Neural cell (in vitro differentiated cells): ENCODE results near the gene HS6ST3. TPM values are rescaled to one million over a fixed set of nuclear protein-coding genes. Genes with fewer than 3 reads are reported as not detected.

Experiments
- H2AFZ ChIP-seq: fragments of 200-600, 300-800 bp; sonication (generic), shearing (Covaris generic); 2 replicates; pipeline ENCODE4 v1.6.0; 2014; ENCODE audit warnings: low read depth, mild to moderate bottlenecking, antibody characterized with exemption, low read length, moderate library complexity
- H3F3A ChIP-seq: fragments of 200-600 bp; shearing (Covaris generic); 2 replicates; pipeline ENCODE4 v1.6.1; 2016; ENCODE audit warnings: mild to moderate bottlenecking, moderate library complexity, mixed read lengths, antibody characterized with exemption, low read length; ENCODE audit not compliant: insufficient read depth, poor library complexity, severe bottlenecking
- H3K27ac ChIP-seq: fragments of 200-600, 300-800 bp; sonication (generic), shearing (Covaris generic); 2 replicates; pipeline ENCODE4 v1.5.1; 2014; ENCODE audit warnings: mild to moderate bottlenecking, low read length, moderate library complexity
- H3K27me3 ChIP-seq: fragments of 300-800, 200-600 bp; sonication (generic), shearing (Covaris generic); 2 replicates; pipeline ENCODE4 v1.6.0; 2014; ENCODE audit warnings: mild to moderate bottlenecking, low read depth, low read length, moderate library complexity; ENCODE audit not compliant: insufficient read depth
- H3K36me3 ChIP-seq: fragments of 300-800, 200-600 bp; sonication (generic), shearing (Covaris generic); 2 replicates; pipeline ENCODE4 v1.5.1; 2014; ENCODE audit warnings: mild to moderate bottlenecking, antibody characterized with exemption, low read length, moderate library complexity; ENCODE audit not compliant: insufficient read depth
- H3K4me2 ChIP-seq: fragments of 300-800, 200-600 bp; sonication (generic), shearing (Covaris generic); 2 replicates; pipeline ENCODE4 v1.6.0; 2014; ENCODE audit warnings: mild to moderate bottlenecking, low read length
- H3K4me3 ChIP-seq: fragments of 300-800, 200-600 bp; sonication (generic), shearing (Covaris generic); 2 replicates; pipeline ENCODE4 v1.5.1; 2014; ENCODE audit warnings: mild to moderate bottlenecking, low read length, moderate library complexity
- H3K79me2 ChIP-seq: fragments of 200-600 bp; shearing (Covaris generic); replicated peaks from 2 replicates; pipeline ENCODE4 v1.6.0; 2014; ENCODE audit warnings: mild to moderate bottlenecking, low read length, moderate library complexity; ENCODE audit not compliant: insufficient read depth
- H3K9ac ChIP-seq: fragments of 300-800, 200-600 bp; sonication (generic), shearing (Covaris generic); 2 replicates; pipeline ENCODE4 v1.6.1; 2016; ENCODE audit warnings: mild to moderate bottlenecking, low read length, mixed read lengths
- H3K9me2 ChIP-seq: fragments of 200-600 bp; shearing (Covaris generic); 2 replicates; pipeline ENCODE4 v1.6.1; 2016; ENCODE audit warnings: mild to moderate bottlenecking, low read length, mixed read lengths; ENCODE audit not compliant: insufficient read depth
- H3K9me3 ChIP-seq: fragments of 200-600, 300-800 bp; sonication (generic), shearing (Covaris generic); 2 replicates; pipeline ENCODE4 v1.6.1; 2016; ENCODE audit warnings: mild to moderate bottlenecking, mixed run types, low read length, moderate library complexity, mixed read lengths
- H4K20me1 ChIP-seq: fragments of 200-600 bp; shearing (Covaris generic); 2 replicates; pipeline ENCODE4 v1.6.1; 2016; ENCODE audit warnings: mild to moderate bottlenecking, mixed run types; ENCODE audit not compliant: insufficient read depth
- CTCF ChIP-seq: fragments of 450-650 bp; IDR thresholded peaks from 2 replicates; pipeline ENCODE4 v1.5.1; 2014; ENCODE audit warnings: antibody characterized with exemption, mild to moderate bottlenecking, moderate library complexity; ENCODE audit not compliant: poor library complexity, severe bottlenecking
- EP300 ChIP-seq: fragments of 450-650 bp; conservative IDR thresholded peaks from 2 replicates; pipeline ENCODE4 v1.6.1; 2014; ENCODE audit warnings: antibody characterized with exemption, mild to moderate bottlenecking, moderate library complexity; ENCODE audit not compliant: poor library complexity, severe bottlenecking
- EZH2 ChIP-seq: fragments of 200-600, 300-800 bp; shearing (Covaris generic), sonication (generic); IDR thresholded peaks from 2 replicates; pipeline ENCODE4 v1.6.1; 2014; ENCODE audit warnings: antibody characterized with exemption, low read length, borderline replicate concordance, mild to moderate bottlenecking; ENCODE audit not compliant: insufficient read depth, poor library complexity, severe bottlenecking
- MXI1 ChIP-seq: fragments of 450-650 bp; conservative IDR thresholded peaks from 2 replicates; pipeline ENCODE4 v1.6.1; 2014; ENCODE audit warnings: antibody characterized with exemption, mild to moderate bottlenecking; ENCODE audit not compliant: poor library complexity, severe bottlenecking
- POLR2AphosphoS5 ChIP-seq: IDR thresholded peaks from 2 replicates; pipeline ENCODE4 v1.6.1; 2012
- RAD21 ChIP-seq: fragments of 450-650 bp; conservative IDR thresholded peaks from 2 replicates; pipeline ENCODE4 v1.6.1; 2014; ENCODE audit warnings: antibody characterized with exemption, mild to moderate bottlenecking, moderate library complexity
- REST ChIP-seq: IDR thresholded peaks from 2 replicates; pipeline ENCODE4 v1.6.1; 2012; ENCODE audit warnings: borderline replicate concordance
- SMC3 ChIP-seq: fragments of 450-650 bp; conservative IDR thresholded peaks from 2 replicates; pipeline ENCODE4 v1.6.1; 2014; ENCODE audit warnings: antibody characterized with exemption, mild to moderate bottlenecking, moderate library complexity; ENCODE audit not compliant: poor library complexity
- TAF1 ChIP-seq: IDR thresholded peaks from 2 replicates; pipeline ENCODE4 v1.6.1; 2012; ENCODE audit warnings: low read depth
- polyA plus RNA-seq: library from polyadenylated mRNA; depleted of rRNA; stranded (reverse); fragments of >200 nt; gene quantifications from 2 replicates; pipeline ENCODE4 v1.2.3, GENCODE V29; 2014

Gene HS6ST3
- polyA plus RNA-seq, 1 donor from 2014 or later = 10.9 TPM

- TF ChIP-seq EP300 = no peak
- TF ChIP-seq EZH2 = no peak
- no peak for TF ChIP-seq RAD21
- TF ChIP-seq CTCF = no peak
- TF ChIP-seq SMC3 = no peak
- no peak for TF ChIP-seq POLR2AphosphoS5
- no peak for TF ChIP-seq REST
- TF ChIP-seq MXI1 = no peak
- TF ChIP-seq TAF1 = no peak
- H2AFZ ChIP-seq = no peak overlapping the region
- H4K20me1 ChIP-seq = no peaks in the 10 kb centered on the region
- no peak overlapping the region for H3K4me2 ChIP-seq
- no peak overlapping the region for H3K4me3 ChIP-seq
- no peaks in the 10 kb centered on the region for H3K36me3 ChIP-seq
- no peak overlapping the region for H3K9ac ChIP-seq
- no peaks in the 10 kb centered on the region for H3K79me2 ChIP-seq
- no peaks in the 10 kb centered on the region for H3K9me3 ChIP-seq
- H3F3A ChIP-seq = peaks cover 5% of the 10 kb centered on the region
- H3K27ac ChIP-seq = no peak overlapping the region
- H3K9me2 ChIP-seq = no peaks in the 10 kb centered on the region
- H3K27me3 ChIP-seq = no peaks in the 10 kb centered on the region
These were observed 760.7 kb downstream of the HS6ST3 start for GRCh38 chr13:96850538-96851145.

GRCh38 chr13:96851856-96852445, 762.0 kb downstream of the HS6ST3 start:
- Histone ChIP-seq H3K9ac (no peak overlapping the region), H3K79me2 (no peaks in the 10 kb centered on the region), H3K4me3 (no peak overlapping the region), H3K27me3 (no peaks in the 10 kb centered on the region), H3K36me3 (no peaks in the 10 kb centered on the region), H3K9me2 (no peaks in the 10 kb centered on the region), H2AFZ (no peak overlapping the region), H3K4me2 (no peak overlapping the region), H3K9me3 (no peaks in the 10 kb centered on the region), H4K20me1 (no peaks in the 10 kb centered on the region), H3K27ac (no peak overlapping the region), H3F3A (peaks cover 5% of the 10 kb centered on the region)
- TF ChIP-seq RAD21 (no peak), SMC3 (no peak), TAF1 (no peak), REST (no peak), EZH2 (no peak), EP300 (no peak), CTCF (no peak), POLR2AphosphoS5 (no peak), MXI1 (no peak)
